Embryonic facial prominence (tissue), 1 donor: Measurements from ENCODE around the gene CEND1.
"Not testable (repeated sequence)": the region's sequence is repeated elsewhere in the genome, so short reads cannot be mapped to it uniquely, and the experiment has no call there.

Experiments
- DNase-seq: peaks from one replicate; pipeline ENCODE4 v3.0.0-alpha.2; 2016; ENCODE audit errors: extremely low spot score

Gene CEND1

DNA sequence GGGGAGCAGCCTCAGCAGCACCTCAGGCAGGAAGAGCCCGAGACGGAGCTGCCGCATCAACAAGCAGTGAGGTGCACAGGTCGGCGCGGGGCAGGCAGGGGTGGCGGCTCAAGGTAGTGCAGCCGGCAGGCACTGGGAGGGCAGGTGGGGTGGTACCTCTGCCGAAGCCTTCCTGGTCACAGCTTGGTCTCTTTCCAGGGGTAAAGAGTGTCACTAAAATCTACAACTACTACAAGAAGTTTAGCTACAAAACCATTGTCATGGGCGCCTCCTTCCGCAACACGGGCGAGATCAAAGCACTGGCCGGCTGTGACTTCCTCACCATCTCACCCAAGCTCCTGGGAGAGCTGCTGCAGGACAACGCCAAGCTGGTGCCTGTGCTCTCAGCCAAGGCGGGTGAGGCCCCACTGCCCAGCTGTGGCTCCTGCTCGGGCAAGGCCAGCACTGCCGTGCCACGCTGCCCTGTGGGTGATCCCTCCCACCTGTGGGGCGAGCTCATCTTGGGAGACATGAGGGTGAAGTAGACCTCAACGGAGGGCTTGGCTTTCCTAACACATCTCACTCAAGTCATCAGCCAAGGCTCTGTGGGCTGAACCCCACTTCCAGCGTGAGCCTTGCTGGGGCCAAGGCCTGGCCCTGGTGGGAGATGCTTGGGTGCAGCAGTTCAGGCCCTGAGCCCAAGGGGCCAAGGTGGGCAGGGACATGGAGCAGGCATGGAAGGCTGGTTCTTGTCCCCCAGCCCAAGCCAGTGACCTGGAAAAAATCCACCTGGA is 26.2 kb downstream of the CEND1 start:
- no peak for DNase-seq

- DNase-seq: no peak
Measured at GRCh38 chr11:763073-763463, 26.8 kb downstream of the CEND1 start.

DNA sequence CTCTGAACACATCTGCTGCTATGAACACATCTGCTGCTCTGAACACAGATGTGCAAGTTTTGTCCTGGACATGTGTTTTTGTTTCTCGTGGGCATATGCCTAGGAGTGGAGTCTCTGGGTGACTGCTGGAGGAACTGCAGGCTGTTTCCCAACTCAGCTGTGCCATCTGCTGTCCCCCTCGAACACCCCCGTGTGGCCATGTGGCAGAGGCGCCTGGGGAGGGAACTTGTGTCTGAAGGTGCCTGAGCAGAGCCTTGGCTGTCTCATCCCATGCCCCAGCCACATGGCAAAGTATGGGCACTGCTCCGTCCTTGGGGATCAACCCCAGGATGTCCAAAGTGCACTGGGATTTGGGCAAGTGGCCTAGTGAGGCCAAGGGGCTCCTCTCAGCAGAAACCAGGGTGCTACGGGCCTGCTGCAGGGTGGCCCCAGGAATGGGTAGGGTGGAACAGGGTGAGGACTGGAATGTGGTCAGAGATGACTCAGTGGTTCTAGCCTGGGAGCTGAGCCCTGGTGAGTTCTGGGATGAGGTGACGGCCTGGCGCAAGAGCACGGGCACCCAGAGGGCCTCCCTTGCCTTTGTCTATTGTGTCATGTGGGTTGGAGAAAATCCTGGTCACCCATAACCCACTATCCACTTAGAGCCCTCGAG is 27.3 kb downstream of the CEND1 start:
- no peak for DNase-seq

DNA sequence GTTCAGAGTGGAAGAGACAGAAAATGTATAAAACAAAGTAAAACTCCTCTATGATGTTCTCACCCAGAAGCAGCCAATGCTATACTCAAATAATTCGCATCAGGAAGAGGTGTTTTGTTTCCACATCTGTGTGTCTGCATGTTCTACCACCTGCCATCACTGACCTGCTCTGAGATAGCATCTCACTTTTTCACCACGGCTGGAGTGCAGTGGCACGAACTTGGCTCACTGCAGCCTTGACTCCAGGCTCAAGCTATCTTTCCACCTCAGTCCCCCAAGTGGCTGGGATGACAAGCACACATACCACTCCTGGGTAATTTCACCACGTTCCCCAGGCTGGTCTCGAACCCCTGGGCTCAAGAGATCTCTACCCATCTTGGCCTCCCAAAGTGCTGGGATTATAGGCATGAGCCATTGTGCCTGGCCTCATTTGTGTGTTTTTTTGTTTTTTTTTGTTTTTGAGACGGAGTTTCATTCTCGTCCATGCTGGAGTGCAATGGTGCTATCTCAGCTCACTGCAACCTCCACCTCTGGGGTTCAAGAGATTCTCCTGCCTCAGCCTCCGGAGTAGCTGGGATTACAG is 28.3 kb downstream of the CEND1 start:
- DNase-seq: no peak

GRCh38 chr11:760236-760635 is 29.7 kb downstream of the CEND1 start:
- DNase-seq: no peak

- DNase-seq: no peak
Measured at GRCh38 chr11:749731-750130, 40.2 kb downstream of the CEND1 start.

GRCh38 chr11:748007-748359 is 41.9 kb downstream of the CEND1 start:
- no peak for DNase-seq

DNA sequence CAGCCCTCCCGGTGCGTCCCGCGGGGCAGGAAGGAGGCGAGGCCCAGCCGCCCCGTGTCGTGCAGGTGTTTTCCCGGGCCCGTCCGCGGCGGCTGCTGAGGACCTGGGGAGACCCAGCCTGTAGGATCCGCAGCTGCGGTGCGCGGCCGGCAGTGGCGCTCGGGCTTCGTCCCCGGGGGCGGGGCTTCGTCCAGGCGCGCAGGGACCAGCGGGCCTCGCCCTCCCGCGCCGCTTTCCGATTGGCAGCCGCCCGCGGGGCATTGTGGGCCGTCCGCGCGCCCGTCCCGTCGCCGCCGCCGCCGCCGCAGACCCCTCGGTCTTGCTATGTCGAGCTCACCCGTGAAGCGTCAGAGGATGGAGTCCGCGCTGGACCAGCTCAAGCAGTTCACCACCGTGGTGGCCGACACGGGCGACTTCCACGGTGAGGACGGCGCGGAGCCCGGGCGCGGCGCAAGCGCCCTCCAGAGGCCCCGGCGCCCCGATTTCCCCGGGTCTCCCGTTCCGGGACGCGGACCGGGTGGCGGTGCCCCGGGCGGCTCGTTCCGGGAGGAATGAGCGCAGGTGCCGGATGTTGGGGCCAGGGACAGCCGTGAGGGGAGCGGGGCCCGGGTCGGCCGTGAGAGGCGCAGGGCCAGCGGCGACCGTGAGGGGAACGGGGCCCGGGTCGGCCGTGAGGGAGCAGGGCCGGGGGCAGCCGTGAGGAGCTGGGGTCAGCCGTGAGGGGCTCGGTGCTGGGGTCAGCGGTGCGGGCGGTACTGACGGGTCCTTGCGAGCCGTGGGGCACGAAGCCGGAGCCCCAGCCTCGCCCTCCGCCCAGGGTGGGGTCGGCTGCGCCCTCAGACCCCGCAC is 42.5 kb downstream of the CEND1 start, which contains the start of gene TALDO1:
Gene TALDO1, plus strand, starts transcription at position 307 of the 849 bp plus-strand sequence. Its CDS starts 18 bp downstream, at position 325.
- peak; percentile 60 for DNase-seq

GRCh38 chr11:746289-747157 is 43.4 kb downstream of the CEND1 start:
- DNase-seq: no peak

DNA sequence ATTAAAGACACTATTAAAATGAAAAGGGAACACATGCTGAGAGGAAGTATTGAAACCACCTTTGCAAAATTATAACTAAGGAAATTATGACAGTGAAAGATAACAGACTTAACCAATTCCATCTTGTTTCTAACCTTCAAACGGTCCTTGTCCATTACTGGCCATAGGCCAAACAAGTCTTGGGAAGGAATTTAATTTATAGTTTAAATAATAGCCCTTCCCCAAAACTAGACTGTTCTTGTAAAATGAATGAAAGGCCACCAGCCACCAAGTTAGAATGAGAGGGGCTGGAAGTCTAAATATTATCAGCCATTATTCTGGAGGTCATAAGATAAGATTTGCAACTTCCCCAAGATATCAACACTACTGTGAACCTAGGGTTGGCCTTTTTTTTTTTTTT is 44.5 kb downstream of the CEND1 start:
- no peak for DNase-seq

DNA sequence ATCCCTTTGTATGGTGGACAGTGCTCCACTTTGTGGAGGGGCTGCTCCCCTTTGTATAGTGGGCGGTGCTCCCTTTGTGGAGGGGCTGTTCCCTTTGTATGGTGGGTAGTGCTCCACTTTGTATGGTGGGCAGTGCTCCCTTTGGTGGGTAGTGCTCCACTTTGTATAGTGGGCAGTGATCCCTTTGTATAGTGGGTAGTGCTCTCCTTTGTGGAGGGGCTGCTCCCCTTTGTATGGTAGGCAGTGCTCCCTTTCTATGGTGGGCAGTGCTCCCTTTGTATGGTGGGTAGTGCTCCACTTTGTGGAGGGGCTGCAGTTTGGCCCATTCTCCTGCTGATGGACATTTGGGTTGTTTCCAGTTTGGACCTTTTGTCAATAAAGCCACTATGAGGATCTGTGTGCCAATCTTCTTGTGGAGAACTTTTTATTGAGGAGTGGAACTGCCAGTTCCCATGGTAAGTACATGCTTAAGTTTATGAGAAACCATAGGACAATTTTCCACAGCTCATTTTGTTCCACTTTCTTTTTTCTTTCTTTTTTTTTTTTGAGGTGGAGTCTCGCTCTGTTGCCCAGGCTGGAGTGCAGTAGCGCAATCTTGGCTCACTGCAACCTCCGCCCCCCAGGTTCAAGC is 47.2 kb downstream of the CEND1 start:
- DNase-seq: no peak

DNA sequence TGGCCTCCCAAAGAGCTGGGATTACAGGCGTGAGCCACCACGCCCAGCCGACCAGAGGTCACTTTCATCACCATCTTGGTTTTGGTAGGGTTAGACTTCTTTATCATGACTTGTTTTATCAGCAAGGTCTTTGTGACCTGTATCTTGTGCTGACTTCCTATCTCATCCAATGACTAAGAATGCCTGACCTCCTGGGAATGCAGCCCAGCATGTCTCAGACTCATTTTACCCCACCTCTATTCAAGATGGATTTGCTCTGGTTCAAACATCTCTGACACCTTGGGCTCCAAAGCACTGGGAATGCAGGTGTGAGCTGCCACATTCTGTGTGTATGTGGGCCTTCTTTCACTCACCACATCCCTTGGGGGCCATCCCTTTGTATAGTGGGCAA is 47.7 kb downstream of the CEND1 start:
- no peak for DNase-seq

DNA sequence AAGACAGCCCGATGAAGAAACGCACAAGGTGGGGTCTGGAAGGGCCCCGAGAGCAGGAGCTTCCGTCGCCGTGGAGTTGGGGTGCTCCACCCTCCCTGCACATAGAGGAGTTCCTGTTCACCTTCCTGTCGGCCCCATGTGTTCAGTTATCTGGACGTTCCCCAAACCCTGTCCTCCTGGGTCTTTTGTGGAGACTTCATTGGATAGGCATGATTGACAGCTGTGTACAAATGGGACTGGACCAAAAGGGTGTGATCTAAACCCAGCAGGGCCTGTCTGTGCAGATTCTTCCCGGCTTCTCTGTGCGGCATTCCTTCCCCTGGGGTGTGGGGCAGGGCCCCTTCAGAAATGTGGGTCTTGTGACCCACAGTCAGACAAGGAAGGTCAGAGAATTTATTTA is 52.0 kb downstream of the CEND1 start:
- DNase-seq: not testable (repeated sequence)

- no peak for DNase-seq
Measured at GRCh38 chr11:737366-737765, 52.5 kb downstream of the CEND1 start.
